IPS-18a (cell line): ENCODE results near the gene TMX2.
"Not testable (repeated sequence)": the region's sequence is repeated elsewhere in the genome, so short reads cannot be mapped to it uniquely, and the experiment has no call there.

Experiments
- H3K27ac ChIP-seq: one replicate; pipeline ENCODE4 v1.5.1; 2013; ENCODE audit warnings: low read length
- H3K27me3 ChIP-seq: one replicate; pipeline ENCODE4 v1.6.1; 2013; ENCODE audit warnings: mild to moderate bottlenecking, low read length; ENCODE audit not compliant: control insufficient read depth, insufficient read depth
- H3K36me3 ChIP-seq: one replicate; pipeline ENCODE4 v1.6.1; 2013; ENCODE audit warnings: low read depth, low read length; ENCODE audit not compliant: control insufficient read depth
- H3K4me1 ChIP-seq: one replicate; pipeline ENCODE4 v1.6.1; 2013; ENCODE audit warnings: low read depth, low read length; ENCODE audit not compliant: control insufficient read depth
- H3K4me3 ChIP-seq: one replicate; pipeline ENCODE4 v1.5.1; 2013; ENCODE audit warnings: low read length
- H3K9ac ChIP-seq: one replicate; pipeline ENCODE4 v1.6.1; 2013; ENCODE audit warnings: mild to moderate bottlenecking, low read length, moderate library complexity
- H3K9me3 ChIP-seq: one replicate; pipeline ENCODE4 v1.6.1; 2013; ENCODE audit warnings: low read depth, low read length; ENCODE audit not compliant: control insufficient read depth

Gene TMX2

GRCh38 chr11:57681168-57681567 lies 31.2 kb upstream of the TMX2 start:
- no peaks in the 10 kb centered on the region for H3K9me3 ChIP-seq
- no peak overlapping the region for H3K4me3 ChIP-seq
- no peaks in the 10 kb centered on the region for H3K27me3 ChIP-seq
- H3K9ac ChIP-seq: no peak overlapping the region
- H3K36me3 ChIP-seq: peaks cover 34% of the 10 kb centered on the region
- no peak overlapping the region for H3K27ac ChIP-seq
- no peaks in the 10 kb centered on the region for H3K4me1 ChIP-seq

GRCh38 chr11:57690474-57690873 lies 21.9 kb upstream of the TMX2 start:
- not testable (repeated sequence) for H3K27me3 ChIP-seq
- H3K36me3 ChIP-seq: peaks cover 56% of the 10 kb centered on the region

GRCh38 chr11:57698843-57699365 lies 13.5 kb upstream of the TMX2 start:
- no peaks in the 10 kb centered on the region for H3K27me3 ChIP-seq
- peaks cover 74% of the 10 kb centered on the region for H3K36me3 ChIP-seq
- no peak overlapping the region for H3K9ac ChIP-seq
- no peak overlapping the region for H3K4me3 ChIP-seq
- no peaks in the 10 kb centered on the region for H3K4me1 ChIP-seq
- no peaks in the 10 kb centered on the region for H3K9me3 ChIP-seq
- H3K27ac ChIP-seq: no peak overlapping the region

More at GRCh38 chr11:57690474-57690873, 21.9 kb upstream of the TMX2 start:
- H3K9ac ChIP-seq, H3K27ac ChIP-seq, H3K9me3 ChIP-seq, H3K4me3 ChIP-seq, H3K4me1 ChIP-seq: not testable (repeated sequence)

DNA sequence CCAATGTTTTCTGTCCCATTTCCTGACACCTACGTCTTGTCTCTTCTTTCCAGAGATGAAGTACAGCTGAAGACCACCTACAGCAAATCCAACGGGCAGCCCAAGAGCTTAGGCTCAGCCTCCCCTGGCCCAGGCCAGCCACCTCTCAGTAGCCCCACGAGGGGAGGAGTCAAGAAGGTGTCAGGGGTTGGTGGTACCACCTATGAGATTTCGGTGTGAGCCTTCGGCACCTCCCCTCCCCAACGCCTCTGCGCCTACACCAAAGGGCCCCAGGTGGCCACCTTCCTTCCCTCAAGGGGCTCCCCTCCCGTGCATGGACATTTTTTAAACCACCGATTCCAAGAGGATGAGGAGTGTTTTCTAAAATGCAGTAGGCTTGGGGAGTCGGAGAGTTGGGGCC lies 12.6 kb upstream of the TMX2 start:
- Histone ChIP-seq H3K9ac (no peak overlapping the region), H3K27ac (no peak overlapping the region), H3K36me3 (peaks cover 74% of the 10 kb centered on the region), H3K27me3 (no peaks in the 10 kb centered on the region), H3K4me3 (no peak overlapping the region), H3K4me1 (no peaks in the 10 kb centered on the region), H3K9me3 (no peaks in the 10 kb centered on the region)

- Histone ChIP-seq H3K27me3 (no peaks in the 10 kb centered on the region), H3K4me1 (no peaks in the 10 kb centered on the region), H3K4me3 (no peak overlapping the region), H3K9ac (no peak overlapping the region), H3K9me3 (no peaks in the 10 kb centered on the region), H3K36me3 (peaks cover 73% of the 10 kb centered on the region), H3K27ac (no peak overlapping the region)
These were observed 12.0 kb upstream of the TMX2 start for GRCh38 chr11:57700425-57700824.

DNA sequence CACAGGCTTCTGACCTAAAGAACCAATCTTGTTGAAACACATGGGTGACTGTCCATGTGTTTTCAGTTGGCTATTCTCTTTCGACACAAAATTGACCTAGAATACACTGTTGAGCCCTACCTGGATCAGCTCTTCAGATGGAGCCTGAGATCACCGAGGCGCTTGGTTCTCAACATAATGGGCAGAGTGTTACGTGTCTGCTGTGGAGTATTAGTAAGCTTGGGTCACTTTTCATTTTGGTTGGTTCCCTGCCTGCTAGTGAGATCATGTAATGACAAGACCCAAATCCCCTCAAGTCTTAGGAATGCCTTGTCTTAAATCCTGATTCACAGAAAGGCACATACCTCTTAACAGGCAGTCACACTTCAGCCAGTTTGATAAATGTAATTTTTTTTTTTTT lies 9.1 kb upstream of the TMX2 start:
- H3K9me3 ChIP-seq: no peaks in the 10 kb centered on the region
- H3K27me3 ChIP-seq: no peaks in the 10 kb centered on the region
- H3K9ac ChIP-seq: no peak overlapping the region
- H3K36me3 ChIP-seq: peaks cover 59% of the 10 kb centered on the region
- no peak overlapping the region for H3K27ac ChIP-seq
- no peaks in the 10 kb centered on the region for H3K4me1 ChIP-seq
- no peak overlapping the region for H3K4me3 ChIP-seq

DNA sequence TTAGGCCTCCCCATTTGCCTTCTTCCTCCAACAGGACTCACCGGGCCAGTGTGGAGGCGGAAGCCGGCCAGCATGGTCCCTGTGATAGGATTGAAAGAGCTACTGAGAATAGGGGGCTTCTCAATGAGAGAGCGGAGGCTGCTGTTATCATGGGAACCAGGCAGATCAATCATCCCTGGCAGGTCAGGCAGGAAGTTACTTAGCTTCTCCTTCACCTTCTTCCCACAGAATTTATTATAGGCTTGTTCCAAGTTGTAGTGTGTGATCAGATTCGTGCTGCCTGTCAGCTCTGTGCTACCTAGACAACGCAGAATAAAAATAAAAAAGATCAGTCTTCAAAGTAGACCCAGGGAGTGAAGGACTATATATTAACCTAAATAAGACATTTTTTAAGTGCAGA lies 7.5 kb upstream of the TMX2 start:
- no peaks in the 10 kb centered on the region for H3K4me1 ChIP-seq
- no peak overlapping the region for H3K27ac ChIP-seq
- no peak overlapping the region for H3K9ac ChIP-seq
- H3K36me3 ChIP-seq: peaks cover 47% of the 10 kb centered on the region
- H3K9me3 ChIP-seq: no peaks in the 10 kb centered on the region
- H3K27me3 ChIP-seq: no peaks in the 10 kb centered on the region
- no peak overlapping the region for H3K4me3 ChIP-seq

DNA sequence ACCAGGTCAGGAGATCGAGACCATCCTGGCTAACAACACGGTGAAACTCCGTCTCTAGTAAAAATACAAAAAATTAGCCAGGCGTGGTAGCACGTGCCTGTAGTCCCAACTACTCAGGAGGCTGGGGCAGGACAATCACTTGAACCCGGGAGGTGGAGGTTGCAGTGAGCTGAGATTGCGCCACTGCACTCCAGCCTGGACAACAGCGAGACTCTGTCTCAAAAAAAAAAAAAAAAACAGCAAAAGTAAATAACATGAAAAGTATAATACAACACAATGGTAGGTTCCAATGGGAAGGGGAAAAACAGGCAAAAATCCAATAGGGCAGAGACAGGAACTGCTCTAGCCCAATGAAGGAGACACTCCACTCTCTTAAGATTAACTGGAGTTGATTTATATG lies 7.0 kb upstream of the TMX2 start:
- not testable (repeated sequence) for H3K9ac ChIP-seq, H3K4me3 ChIP-seq, H3K4me1 ChIP-seq, H3K27me3 ChIP-seq, H3K9me3 ChIP-seq, H3K27ac ChIP-seq
- peaks cover 45% of the 10 kb centered on the region for H3K36me3 ChIP-seq

GRCh38 chr11:57709802-57710367 lies 2.5 kb upstream of the TMX2 start:
- peaks cover 10% of the 10 kb centered on the region for H3K4me1 ChIP-seq

GRCh38 chr11:57711414-57712255 lies 758 bp upstream of the TMX2 start, which contains the start of gene MED19:
MED19 (minus strand) TSS chr11:57712215; CDS start chr11:57712179, 36 bp downstream.
- no peaks in the 10 kb centered on the region for H3K9me3 ChIP-seq
- peak within 1 kb of the TSS; percentile 92 for H3K27ac ChIP-seq
- H3K4me3 ChIP-seq: peak within 1 kb of the TSS; percentile 99
- H3K27me3 ChIP-seq: no peaks in the 10 kb centered on the region
- H3K4me1 ChIP-seq: peaks cover 10% of the 10 kb centered on the region
- peak within 1 kb of the TSS; percentile 95 for H3K9ac ChIP-seq
- peaks cover 4% of the 10 kb centered on the region for H3K36me3 ChIP-seq

More at GRCh38 chr11:57709802-57710367, 2.5 kb upstream of the TMX2 start:
- no peak overlapping the region for H3K4me3 ChIP-seq
- no peaks in the 10 kb centered on the region for H3K9me3 ChIP-seq
- H3K36me3 ChIP-seq: peaks cover 10% of the 10 kb centered on the region
- no peaks in the 10 kb centered on the region for H3K27me3 ChIP-seq
- H3K27ac ChIP-seq: no peak overlapping the region
- H3K9ac ChIP-seq: no peak overlapping the region

GRCh38 chr11:57713835-57714234 lies 1.4 kb downstream of the TMX2 start:
- no peaks in the 10 kb centered on the region for H3K9me3 ChIP-seq
- H3K27me3 ChIP-seq: no peaks in the 10 kb centered on the region
- H3K36me3 ChIP-seq: no peaks in the 10 kb centered on the region
- H3K9ac ChIP-seq: peak overlapping the region; percentile 95
- peaks cover 10% of the 10 kb centered on the region for H3K4me1 ChIP-seq
- no peak overlapping the region for H3K27ac ChIP-seq
- H3K4me3 ChIP-seq: peak overlapping the region; percentile 99
